Activated gamma-delta T cell treated with anti-CD3 and anti-CD28 coated beads, Interleukin-2, amount 50 U/mL, for 16 hours (primary cell): ENCODE measurements around the gene MRPL40.

ENCODE experiments used
- DNase-seq: peaks from one replicate; pipeline ENCODE4 v3.0.0-alpha.2; 2020; ENCODE audit warnings: low read depth

MRPL40 gene

DNA sequence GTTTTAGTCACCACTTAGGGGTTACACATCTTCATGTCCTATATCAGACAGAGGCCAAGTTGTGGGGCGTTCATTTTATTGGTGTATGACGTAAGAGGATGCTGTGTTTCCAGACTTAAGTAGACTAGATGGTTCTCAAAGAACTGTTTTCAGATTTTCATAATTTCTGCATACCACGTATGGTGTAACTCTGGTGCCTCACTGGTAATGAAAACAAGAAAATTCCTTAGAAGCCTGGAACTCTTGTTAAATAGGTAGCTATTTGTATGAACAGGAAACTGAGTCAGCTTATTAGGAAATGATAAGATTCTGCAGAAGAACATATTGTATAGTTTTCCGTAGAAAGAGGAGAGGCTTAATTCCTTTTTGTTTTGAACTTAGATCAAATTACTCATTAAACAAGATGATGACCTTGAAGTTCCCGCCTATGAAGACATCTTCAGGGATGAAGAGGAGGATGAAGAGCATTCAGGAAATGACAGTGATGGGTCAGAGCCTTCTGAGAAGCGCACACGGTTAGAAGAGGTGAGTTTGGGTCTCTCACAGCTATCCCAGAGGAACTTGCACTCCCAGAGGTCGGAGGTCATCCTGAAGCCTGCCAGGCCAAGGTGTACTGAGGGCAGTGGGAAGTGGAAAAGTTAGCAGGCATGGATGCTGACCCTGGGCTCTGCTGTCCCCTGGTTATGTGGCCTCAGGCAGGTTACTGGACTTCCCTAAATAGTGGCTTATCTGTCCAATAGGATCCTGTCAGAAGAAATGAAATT is 51.3 kb downstream of the MRPL40 start:
- no peak for DNase-seq
